Fibroblast of skin of right quadriceps (primary cell): ENCODE results near the gene ADCYAP1R1.
"Not testable (repeated sequence)": the region's sequence is repeated elsewhere in the genome, so short reads cannot be mapped to it uniquely, and the experiment has no call there.

ENCODE experiments used
- DNase-seq: peaks from one replicate; pipeline ENCODE4 v3.0.0-alpha.2; 2013

ADCYAP1R1 gene

GRCh38 chr7:31146030-31146429 lies 93.9 kb downstream of the ADCYAP1R1 start:
- no peak for DNase-seq

GRCh38 chr7:31146538-31146937 lies 94.4 kb downstream of the ADCYAP1R1 start:
- DNase-seq = no peak

GRCh38 chr7:31151849-31152248 lies 99.7 kb downstream of the ADCYAP1R1 start:
- no peak for DNase-seq

- DNase-seq = not testable (repeated sequence)
Observed at GRCh38 chr7:31153318-31153717, 101.2 kb downstream of the ADCYAP1R1 start.

DNA sequence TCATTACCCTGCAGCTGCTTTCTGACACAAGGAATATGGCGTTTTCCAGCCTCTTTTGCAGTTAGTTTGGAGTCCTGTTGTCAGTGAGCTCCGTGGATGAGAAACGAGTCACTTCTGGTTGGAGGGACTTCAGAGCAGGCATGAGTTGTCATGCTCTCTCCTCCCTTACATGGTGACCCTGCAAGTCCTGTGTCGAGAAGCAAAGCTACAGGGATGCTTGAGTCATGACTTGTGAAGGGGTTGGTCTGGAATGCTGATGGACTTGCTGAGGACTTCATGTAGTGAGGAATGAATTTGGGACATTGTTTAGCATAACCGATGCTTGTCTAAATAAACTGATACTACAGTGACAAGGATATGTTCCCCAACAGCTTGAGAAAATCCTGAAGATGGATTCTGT lies 108.8 kb downstream of the ADCYAP1R1 start:
- no peak for DNase-seq
